ENCODE data around the gene KCNA5.

DNA sequence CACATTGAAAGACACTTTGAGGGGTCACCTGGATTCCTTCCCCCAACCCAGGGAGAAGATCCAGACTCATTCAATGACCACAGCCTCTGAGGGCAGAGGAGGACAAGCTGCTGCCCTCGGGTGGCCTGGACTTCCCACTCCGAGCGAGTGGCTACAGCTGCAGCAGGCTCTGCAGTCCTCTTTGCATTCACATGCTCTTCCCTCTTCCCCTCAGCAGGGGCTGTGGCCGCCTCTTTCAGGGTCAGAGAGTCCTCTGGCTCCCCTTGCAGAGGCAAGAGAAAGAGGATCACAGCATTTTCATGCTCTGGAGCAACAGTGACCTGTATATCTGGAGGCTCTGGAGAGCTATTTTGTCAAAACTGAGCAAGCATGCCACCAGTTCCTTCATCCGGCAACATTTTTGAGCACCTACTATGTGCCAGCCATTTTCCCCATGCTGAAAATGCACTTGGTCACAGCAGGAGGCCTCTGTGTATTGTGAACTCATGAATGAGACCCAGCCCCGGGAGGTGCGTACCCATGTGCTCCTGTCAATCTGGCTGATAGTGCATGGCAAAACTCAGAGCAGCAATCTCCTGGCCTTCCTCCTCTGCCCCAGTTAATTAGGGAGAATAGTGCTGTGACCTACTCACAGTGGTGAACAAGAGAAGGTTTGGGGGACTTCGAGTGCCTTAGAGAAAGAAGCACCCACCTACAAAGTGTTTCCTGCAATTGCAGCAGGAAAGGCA lies 42.9 kb upstream of the KCNA5 start:
- TF ChIP-seq CTCF (IDR thresholded peaks at IDR 0.05) (no peak), POLR2A (IDR thresholded peaks at IDR 0.05) (no peak)
